ENCODE results near the gene RPUSD3.
"Not testable (repeated sequence)": the region's sequence is repeated elsewhere in the genome, so short reads cannot be mapped to it uniquely, and the experiment has no call there.

RPUSD3 gene

GRCh38 chr3:9864200-9864927 lies 20.6 kb upstream of the RPUSD3 start:
- peak; percentile 43 for DNase-seq

GRCh38 chr3:9863058-9863772 lies 19.4 kb upstream of the RPUSD3 start:
- no peak for DNase-seq

- DNase-seq = no peak
These were observed 18.7 kb upstream of the RPUSD3 start for GRCh38 chr3:9862391-9863057.

GRCh38 chr3:9861626-9862130 lies 17.9 kb upstream of the RPUSD3 start:
- no peak for DNase-seq

- no peak for DNase-seq
These were observed 17.4 kb upstream of the RPUSD3 start for GRCh38 chr3:9861201-9861600.

GRCh38 chr3:9859530-9860025 lies 15.8 kb upstream of the RPUSD3 start:
- DNase-seq = no peak

- no peak for DNase-seq
These were observed 11.8 kb upstream of the RPUSD3 start for GRCh38 chr3:9855594-9855993.

- not testable (repeated sequence) for DNase-seq
These were observed 10.6 kb upstream of the RPUSD3 start for GRCh38 chr3:9854291-9854940.

GRCh38 chr3:9852528-9852927 lies 8.7 kb upstream of the RPUSD3 start:
- no peak for DNase-seq

GRCh38 chr3:9851926-9852325 lies 8.1 kb upstream of the RPUSD3 start:
- not testable (repeated sequence) for DNase-seq

GRCh38 chr3:9851383-9851782 lies 7.6 kb upstream of the RPUSD3 start:
- DNase-seq = not testable (repeated sequence)

- DNase-seq = not testable (repeated sequence)
These were observed 5.1 kb upstream of the RPUSD3 start for GRCh38 chr3:9848860-9849259.

GRCh38 chr3:9847870-9848269 lies 4.1 kb upstream of the RPUSD3 start:
- not testable (repeated sequence) for DNase-seq

- no peak for DNase-seq
These were observed 3.2 kb upstream of the RPUSD3 start for GRCh38 chr3:9846931-9847488.

GRCh38 chr3:9846231-9846630 lies 2.4 kb upstream of the RPUSD3 start:
- no peak for DNase-seq

GRCh38 chr3:9841015-9841414 lies 2.8 kb downstream of the RPUSD3 start:
- no peak for DNase-seq

GRCh38 chr3:9838856-9839255 lies 5.0 kb downstream of the RPUSD3 start:
- no peak for DNase-seq

- no peak for DNase-seq
These were observed 5.9 kb downstream of the RPUSD3 start for GRCh38 chr3:9837701-9838582.

- DNase-seq = no peak
These were observed 9.1 kb downstream of the RPUSD3 start for GRCh38 chr3:9834520-9835380.

GRCh38 chr3:9833078-9833477 lies 10.7 kb downstream of the RPUSD3 start:
- no peak for DNase-seq

GRCh38 chr3:9831253-9831652 lies 12.6 kb downstream of the RPUSD3 start:
- no peak for DNase-seq

All from kidney glomerular epithelial cell (primary cell).